Adrenal gland (tissue), 12 donors: ENCODE results near the gene RIPOR1. TPM values are rescaled to one million over a fixed set of nuclear protein-coding genes. Genes with fewer than 3 reads are reported as not detected.

Experiments
- DNase-seq, 7 donors: peaks; one replicate each; pipeline ENCODE4 v3.0.0-alpha.2; 2019 to 2020
- H3K27ac ChIP-seq, 5 donors: fragments of 200-600 bp; sonication (generic) in 4 of 5; 1 replicate in 3 of 5; 2 replicates in 2 of 5; pipeline versions ENCODE4 v1.5.1 to v1.8.0; 2016 to 2020; ENCODE audit warnings: mild to moderate bottlenecking in 1 of 5
- H3K27me3 ChIP-seq: fragments of 200-600 bp; 2 replicates; pipeline ENCODE4 v1.8.0; 2021
- H3K36me3 ChIP-seq, 2 donors: fragments of 200-600 bp; replicated peaks in 1 of 2; 1 replicate in 1 of 2; 2 replicates in 1 of 2; pipeline versions ENCODE4 v1.5.1 to v1.8.0; 2018 to 2022
- H3K4me1 ChIP-seq, 2 donors: fragments of 200-600 bp; replicated peaks in 1 of 2; 1 replicate in 1 of 2; 2 replicates in 1 of 2; pipeline versions ENCODE4 v1.5.1 to v1.8.0; 2018 to 2021
- H3K4me3 ChIP-seq, 4 donors: fragments of 200-600 bp; sonication (generic) in 3 of 4; one replicate each; pipeline ENCODE4 v1.5.1; 2016 to 2018
- H3K9me3 ChIP-seq, 3 donors: fragments of 200-600 bp; sonication (generic) in 1 of 3; replicated peaks in 1 of 3; 1 replicate in 2 of 3; 2 replicates in 1 of 3; pipeline versions ENCODE4 v1.5.1 to v1.8.0; 2016 to 2021
- CTCF ChIP-seq, 6 experiments: fragments of 450-650 bp in 4 of 6; fragments of 200-600 bp in 2 of 6; sonication (generic) in 1 of 6; IDR thresholded peaks; 1 replicate in 5 of 6; 2 replicates in 1 of 6; pipeline versions ENCODE4 v1.5.1 to v1.8.0; 2016 to 2021; ENCODE audit warnings: antibody characterized with exemption in 6 of 6, mild to moderate bottlenecking in 2 of 6, moderate library complexity in 1 of 6
- POLR2A ChIP-seq, 2 donors: fragments of 450-650 bp; IDR thresholded peaks; one replicate each; pipeline ENCODE4 v1.6.1; 2017; ENCODE audit warnings: antibody characterized with exemption in 2 of 2, mild to moderate bottlenecking in 2 of 2, moderate library complexity in 1 of 2
- WGBS, 4 donors: extraction: QIAGEN DNeasy Blood & Tissue Kit in 2 of 4; methylation state at CpG; one replicate each; pipeline versions ENCODE4 v1.1.5 to v1.1.7; 2013 to 2017; 5-methylcytosine and 5-hydroxymethylcytosine counted together
- intact Hi-C, 2 donors: fragments of 100-400 bp; cut with DNase I; formaldehyde crosslinking; loops; one replicate each; pipeline versions ENCODE4 v1.14.1 to v1.15.0; 2022 to 2023
- polyA plus RNA-seq, 3 donors: library from polyadenylated mRNA; stranded (reverse); fragments of 200-250 nt in 2 of 3; fragments of 350-450 nt in 1 of 3; fragmentation: Illumina TruSeq in 1 of 3; extraction: RNeasy Lipid Tissue Mini Kit (QIAGEN cat#74804) in 1 of 3; gene quantifications; one replicate each; pipeline ENCODE4 v1.2.3, GENCODE V29; 2013 to 2014
- total RNA-seq, 9 donors: library from RNA; depleted of rRNA in 4 of 9; stranded (reverse); fragments of >200 nt in 4 of 9; fragments of 120-200 nt in 1 of 9; fragmentation: NEBNext Ultra II Directional in 1 of 9; extraction: Animal tissue kit (Norgen Biotek cat#: 25700) in 1 of 9; gene quantifications; one replicate each; pipeline versions ENCODE4 v1.1.0 to v1.2.4, GENCODE V29; 2013 to 2023
- donor health status: healthy with polysubstance abuse.
- donor health status: Bipolar disorder and iron deficiency.
- donor health status: DM: yes; HTN: yes; CAD: no.
- donor health status: DM: no; HTN: no; CAD: no.
- donor health status: DM: no; HTN: no; CAD: no.
- donor health status: DM: yes; HTN: yes; CAD: no.

RIPOR1 gene
- total and polyA plus RNA-seq, 12 donors = 8.1 to 168 (median 57.7) TPM

GRCh38 chr16:67571464-67571863 is 42.8 kb downstream of the RIPOR1 start:
- no peaks in the 10 kb centered on the region for H3K27me3 ChIP-seq
- H3K4me1 ChIP-seq = peaks cover 6 to 16% of the 10 kb centered on the region in 2 donors
- peaks cover 0 to 12% of the 10 kb centered on the region in 2 donors for H3K36me3 ChIP-seq
- no peak for TF ChIP-seq POLR2A (IDR thresholded peaks at IDR 0.05)
- no peak for TF ChIP-seq CTCF (IDR thresholded peaks at IDR 0.05)
- peak overlapping the region in 2 of 5 donors; percentile 24 to 25 for H3K27ac ChIP-seq
- WGBS, 4 donors = 64 to 82% (median 69%) methylated on average over 2 of the region's 2 CpGs
- H3K9me3 ChIP-seq = no peaks in the 10 kb centered on the region
- DNase-seq = no peak
- intact Hi-C loops = no loop called here
- H3K4me3 ChIP-seq = no peak overlapping the region

- H3K27ac ChIP-seq = peak overlapping the region in 3 of 5 donors; percentile 14 to 24 (median 24)
- intact Hi-C loops = no loop called here
- 33 to 70% (median 55%) methylated on average over 4 of the region's 4 CpGs for WGBS, 4 donors
Measured at GRCh38 chr16:67571981-67572431, 43.4 kb downstream of the RIPOR1 start.

GRCh38 chr16:67579686-67580085 is 51.1 kb downstream of the RIPOR1 start:
- intact Hi-C loops = no loop called here
- DNase-seq = peak in 1 of 7 donors; percentile 3
- H3K27ac ChIP-seq = no peak overlapping the region
- peaks cover 1% of the 10 kb centered on the region in 2 donors for H3K4me1 ChIP-seq
- peaks cover 0 to 15% of the 10 kb centered on the region in 2 donors for H3K36me3 ChIP-seq
- H3K27me3 ChIP-seq = no peaks in the 10 kb centered on the region
- TF ChIP-seq POLR2A (IDR thresholded peaks at IDR 0.05) (no peak), CTCF (IDR thresholded peaks at IDR 0.05) (no peak)
- H3K4me3 ChIP-seq = no peak overlapping the region
- H3K9me3 ChIP-seq = no peaks in the 10 kb centered on the region
- WGBS, 4 donors = 87 to 94% (median 91%) methylated on average over 4 of the region's 4 CpGs

More at GRCh38 chr16:67571981-67572431, 43.4 kb downstream of the RIPOR1 start:
- Histone ChIP-seq H3K27me3 (no peaks in the 10 kb centered on the region), H3K9me3 (no peaks in the 10 kb centered on the region), H3K36me3 (peaks cover 0 to 12% of the 10 kb centered on the region in 2 donors), H3K4me1 (peaks cover 6 to 16% of the 10 kb centered on the region in 2 donors), H3K4me3 (no peak overlapping the region)
- no peak for DNase-seq
- no peak for TF ChIP-seq POLR2A (IDR thresholded peaks at IDR 0.05)
- no peak for TF ChIP-seq CTCF (IDR thresholded peaks at IDR 0.05)

- no peak for TF ChIP-seq POLR2A (IDR thresholded peaks at IDR 0.05)
- no peak for TF ChIP-seq CTCF (IDR thresholded peaks at IDR 0.05)
- Histone ChIP-seq H3K27ac (no peak overlapping the region), H3K4me1 (peaks cover 5 to 6% of the 10 kb centered on the region in 2 donors), H3K36me3 (peaks cover 0 to 12% of the 10 kb centered on the region in 2 donors), H3K9me3 (no peaks in the 10 kb centered on the region), H3K27me3 (no peaks in the 10 kb centered on the region), H3K4me3 (no peak overlapping the region)
- intact Hi-C loops = no loop called here
- WGBS, 4 donors = 86 to 91% (median 87%) methylated on average over 4 of the region's 4 CpGs
- peak in 1 of 7 donors; percentile 31 for DNase-seq
Measured at GRCh38 chr16:67580202-67580601, 51.6 kb downstream of the RIPOR1 start.
